SU-DHL-6 (cell line): Measurements from ENCODE around the gene HBG1.

Source experiments
- H2AFZ ChIP-seq: fragments of 200-600 bp; sonication (generic); 2 replicates; pipeline ENCODE4 v1.6.1; 2014; ENCODE audit warnings: low read depth, mild to moderate bottlenecking, moderate library complexity, mixed read lengths, antibody characterized with exemption, low read length; ENCODE audit not compliant: severe bottlenecking
- H3F3A ChIP-seq: fragments of 200-600 bp; shearing (Covaris generic); 2 replicates; pipeline ENCODE4 v1.6.0; 2016; ENCODE audit warnings: antibody characterized with exemption, mild to moderate bottlenecking; ENCODE audit not compliant: insufficient read depth
- H3K27ac ChIP-seq: fragments of 200-600 bp; sonication (generic); 2 replicates; pipeline ENCODE4 v1.5.1; 2016; ENCODE audit warnings: low read depth, mild to moderate bottlenecking, low read length, moderate library complexity, mixed read lengths
- H3K27me3 ChIP-seq: fragments of 200-600 bp; sonication (generic), shearing (Covaris generic); 2 replicates; pipeline ENCODE4 v1.6.0; 2014; ENCODE audit warnings: mild to moderate bottlenecking, low read length
- H3K36me3 ChIP-seq: fragments of 200-600 bp; sonication (generic); 2 replicates; pipeline ENCODE4 v1.6.1; 2014; ENCODE audit warnings: mild to moderate bottlenecking, low read length, mixed read lengths
- H3K4me2 ChIP-seq: fragments of 300-600, 200-600 bp; shearing (Covaris generic), sonication (generic); 2 replicates; pipeline ENCODE4 v1.6.0; 2014; ENCODE audit warnings: low read length, low read depth, mild to moderate bottlenecking; ENCODE audit not compliant: poor library complexity, severe bottlenecking
- H3K4me3 ChIP-seq: fragments of 200-600 bp; sonication (generic); 2 replicates; pipeline ENCODE4 v1.5.1; 2014; ENCODE audit warnings: antibody characterized with exemption, low read length, mild to moderate bottlenecking, mixed read lengths; ENCODE audit not compliant: insufficient read depth, poor library complexity, severe bottlenecking
- H3K79me2 ChIP-seq: fragments of 200-600 bp; sonication (generic); 2 replicates; pipeline ENCODE4 v1.6.1; 2014; ENCODE audit warnings: mild to moderate bottlenecking, low read length, moderate library complexity; ENCODE audit not compliant: insufficient read depth
- H3K9ac ChIP-seq: fragments of 200-600 bp; sonication (generic); 2 replicates; pipeline ENCODE4 v1.7.0; 2014; ENCODE audit warnings: mild to moderate bottlenecking, low read length
- H3K9me2 ChIP-seq: fragments of 200-600 bp; sonication (generic); replicated peaks from 2 replicates; pipeline ENCODE4 v1.6.1; 2014; ENCODE audit warnings: low read length; ENCODE audit not compliant: insufficient read depth
- H3K9me3 ChIP-seq: fragments of 200-600 bp; sonication (generic); 2 replicates; pipeline ENCODE4 v1.6.1; 2014; ENCODE audit warnings: low read length, mixed read lengths; ENCODE audit not compliant: insufficient read depth
- H4K20me1 ChIP-seq: fragments of 200-600 bp; sonication (generic); 2 replicates; pipeline ENCODE4 v1.6.1; 2014; ENCODE audit warnings: low read depth, mild to moderate bottlenecking, antibody characterized with exemption, low read length, moderate library complexity, mixed read lengths
- CTCF ChIP-seq: fragments of 200-600 bp; sonication (generic); IDR thresholded peaks from one replicate; pipeline ENCODE4 v1.5.1; 2017; ENCODE audit warnings: antibody characterized with exemption, mild to moderate bottlenecking, low read length, moderate library complexity; ENCODE audit not compliant: insufficient read depth, poor library complexity, severe bottlenecking
- EZH2phosphoT487 ChIP-seq: fragments of 200-600 bp; sonication (generic), shearing (Covaris generic); conservative IDR thresholded peaks from 2 replicates; pipeline ENCODE4 v1.6.1; 2018; ENCODE audit warnings: mild to moderate bottlenecking, antibody characterized with exemption, low read length, moderate library complexity, mixed read lengths

The HBG1 gene

GRCh38 chr11:5286901-5287300, 37.2 kb upstream of the HBG1 start:
- no peak overlapping the region for H3K9ac ChIP-seq
- H3K36me3 ChIP-seq = no peaks in the 10 kb centered on the region
- no peak overlapping the region for H3K4me2 ChIP-seq
- no peaks in the 10 kb centered on the region for H4K20me1 ChIP-seq
- no peaks in the 10 kb centered on the region for H3K9me3 ChIP-seq
- no peak overlapping the region for H3K27ac ChIP-seq
- H2AFZ ChIP-seq = no peak overlapping the region
- no peak overlapping the region for H3K4me3 ChIP-seq
- TF ChIP-seq EZH2phosphoT487 = no peak
- TF ChIP-seq CTCF = no peak
- H3K9me2 ChIP-seq = no peaks in the 10 kb centered on the region
- no peaks in the 10 kb centered on the region for H3K79me2 ChIP-seq
- H3F3A ChIP-seq = no peaks in the 10 kb centered on the region
- H3K27me3 ChIP-seq = no peaks in the 10 kb centered on the region

GRCh38 chr11:5286351-5286750, 36.7 kb upstream of the HBG1 start:
- Histone ChIP-seq H3K9me2 (no peaks in the 10 kb centered on the region), H3K4me2 (no peak overlapping the region), H2AFZ (no peak overlapping the region), H3K79me2 (no peaks in the 10 kb centered on the region), H3K4me3 (no peak overlapping the region), H3K36me3 (no peaks in the 10 kb centered on the region), H3K9me3 (no peaks in the 10 kb centered on the region), H3K9ac (no peak overlapping the region), H4K20me1 (no peaks in the 10 kb centered on the region), H3K27ac (no peak overlapping the region), H3F3A (no peaks in the 10 kb centered on the region), H3K27me3 (no peaks in the 10 kb centered on the region)
- no peak for TF ChIP-seq CTCF
- no peak for TF ChIP-seq EZH2phosphoT487

GRCh38 chr11:5285703-5286340, 36.2 kb upstream of the HBG1 start:
- H3K4me2 ChIP-seq = no peak overlapping the region

More at GRCh38 chr11:5285703-5286340, 36.2 kb upstream of the HBG1 start:
- no peak overlapping the region for H2AFZ ChIP-seq
- H3K9ac ChIP-seq = no peak overlapping the region
- no peaks in the 10 kb centered on the region for H3K9me3 ChIP-seq
- H3K79me2 ChIP-seq = no peaks in the 10 kb centered on the region
- no peak overlapping the region for H3K27ac ChIP-seq
- no peaks in the 10 kb centered on the region for H4K20me1 ChIP-seq
- no peaks in the 10 kb centered on the region for H3K36me3 ChIP-seq
- H3K27me3 ChIP-seq = no peaks in the 10 kb centered on the region
- TF ChIP-seq EZH2phosphoT487 (no peak), CTCF (no peak)
- no peaks in the 10 kb centered on the region for H3F3A ChIP-seq
- H3K9me2 ChIP-seq = no peaks in the 10 kb centered on the region
- no peak overlapping the region for H3K4me3 ChIP-seq
